ENCODE measurements around the gene RGN.
"Not testable (repeated sequence)": the region's sequence is repeated elsewhere in the genome, so short reads cannot be mapped to it uniquely, and the experiment has no call there.

RGN gene

GRCh38 chrX:47124466-47124865 is 46.2 kb downstream of the RGN start:
- DNase-seq, result not testable (repeated sequence)

- no peak for DNase-seq
Measured at GRCh38 chrX:47129157-47129898, 51.1 kb downstream of the RGN start.

- no peak for DNase-seq
Measured at GRCh38 chrX:47129899-47130358, 51.7 kb downstream of the RGN start.

- no peak for DNase-seq
Measured at GRCh38 chrX:47133493-47133892, 55.2 kb downstream of the RGN start.

GRCh38 chrX:47135650-47136049 is 57.4 kb downstream of the RGN start:
- DNase-seq, result not testable (repeated sequence)

- DNase-seq, result no peak
Measured at GRCh38 chrX:47138171-47138570, 59.9 kb downstream of the RGN start.

Data from activated gamma-delta T cell (primary cell).